ENCODE results near the gene ARNT2.

GRCh38 chr15:80440024-80440423 is 35.8 kb downstream of the ARNT2 start:
- no peak for TF ChIP-seq CTCF (IDR thresholded peaks at IDR 0.05; ENCODE audit: low read length)
- no peak for TF ChIP-seq EZH2 (IDR thresholded peaks at IDR 0.05; ENCODE audit: borderline replicate concordance, low read length)

Measured in OCI-LY1 (cell line).